CD4-positive, alpha-beta T cell treated with Interleukin-1 beta for 1 hour (primary cell): ENCODE measurements around the gene UTF1.

Source experiments
- DNase-seq, 2 donors: peaks; one replicate each; pipeline ENCODE4 v3.0.0-alpha.2; 2020 to 2022

UTF1 gene

DNA sequence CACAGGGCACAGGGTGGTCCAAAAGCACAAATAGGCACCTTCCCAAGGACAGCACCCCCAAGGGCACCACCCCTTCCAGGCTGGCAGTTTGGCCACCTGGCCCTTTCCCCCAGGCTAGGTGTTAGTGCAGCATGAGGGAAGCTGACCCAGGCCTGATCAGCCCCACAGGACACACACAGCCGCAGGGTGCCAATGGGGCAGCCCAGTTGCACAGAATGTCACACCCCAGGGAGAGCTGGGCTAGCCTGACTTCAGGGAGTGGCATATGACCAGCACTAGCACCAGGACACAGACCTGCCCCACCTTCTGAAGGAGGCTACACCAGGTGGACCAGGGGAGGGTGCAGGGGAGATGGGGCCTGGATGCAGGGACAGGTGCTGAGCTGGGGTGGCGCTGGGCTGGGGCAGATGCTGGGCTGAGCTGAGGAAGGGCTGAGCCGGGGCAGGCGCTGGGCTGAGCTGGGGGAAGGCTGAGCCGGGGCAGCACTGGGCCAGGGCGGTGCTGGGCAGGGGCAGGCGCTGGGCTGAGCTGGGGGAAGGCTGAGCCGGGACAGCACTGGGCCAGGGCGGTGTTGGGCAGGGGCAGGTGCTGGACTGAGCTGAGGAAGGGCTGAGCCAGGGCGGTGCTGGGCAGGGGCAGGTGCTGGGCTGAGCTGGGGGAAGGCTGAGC lies 50.5 kb downstream of the UTF1 start:
- no peak for DNase-seq

GRCh38 chr10:133281084-133281483 lies 51.1 kb downstream of the UTF1 start:
- DNase-seq, result no peak
